NCI-H2227 (cell line): ENCODE measurements around the gene GARNL3.
A peak's percentile ranks its signal among the peaks of the same experiment; 100 is the strongest.

Source experiments
- DNase-seq: peaks from one replicate; lab custom pipeline; 2025; ENCODE audit not compliant: unreplicated experiment; lab: John Stamatoyannopoulos, UW

The GARNL3 gene

GRCh38 chr9:127399736-127400269, 135.2 kb downstream of the GARNL3 start:
- no peak for DNase-seq

GRCh38 chr9:127402401-127403090, 138.0 kb downstream of the GARNL3 start:
- DNase-seq: no peak

GRCh38 chr9:127403507-127404192, 139.1 kb downstream of the GARNL3 start:
- DNase-seq: no peak

DNA sequence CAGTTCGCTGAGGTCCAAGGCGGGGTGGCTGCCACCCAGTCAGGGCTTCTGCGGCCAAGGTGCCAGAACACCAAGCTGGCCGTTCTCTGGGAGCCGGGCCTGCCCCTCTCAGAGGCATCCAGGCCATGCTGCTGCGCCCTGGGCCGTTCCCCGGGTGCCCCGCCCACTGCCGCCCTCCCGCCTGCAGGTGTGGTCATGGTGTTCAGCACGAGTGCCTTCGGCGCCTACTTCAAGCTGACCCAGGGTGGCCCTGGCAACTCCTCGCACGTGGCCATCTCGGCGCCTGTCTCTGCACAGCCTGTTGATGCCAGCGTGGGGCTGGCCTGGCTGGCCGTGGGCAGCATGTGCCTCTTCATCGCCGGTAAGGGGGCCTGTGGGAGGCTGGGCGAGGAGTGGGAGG, 140.1 kb downstream of the GARNL3 start:
- DNase-seq: no peak

DNA sequence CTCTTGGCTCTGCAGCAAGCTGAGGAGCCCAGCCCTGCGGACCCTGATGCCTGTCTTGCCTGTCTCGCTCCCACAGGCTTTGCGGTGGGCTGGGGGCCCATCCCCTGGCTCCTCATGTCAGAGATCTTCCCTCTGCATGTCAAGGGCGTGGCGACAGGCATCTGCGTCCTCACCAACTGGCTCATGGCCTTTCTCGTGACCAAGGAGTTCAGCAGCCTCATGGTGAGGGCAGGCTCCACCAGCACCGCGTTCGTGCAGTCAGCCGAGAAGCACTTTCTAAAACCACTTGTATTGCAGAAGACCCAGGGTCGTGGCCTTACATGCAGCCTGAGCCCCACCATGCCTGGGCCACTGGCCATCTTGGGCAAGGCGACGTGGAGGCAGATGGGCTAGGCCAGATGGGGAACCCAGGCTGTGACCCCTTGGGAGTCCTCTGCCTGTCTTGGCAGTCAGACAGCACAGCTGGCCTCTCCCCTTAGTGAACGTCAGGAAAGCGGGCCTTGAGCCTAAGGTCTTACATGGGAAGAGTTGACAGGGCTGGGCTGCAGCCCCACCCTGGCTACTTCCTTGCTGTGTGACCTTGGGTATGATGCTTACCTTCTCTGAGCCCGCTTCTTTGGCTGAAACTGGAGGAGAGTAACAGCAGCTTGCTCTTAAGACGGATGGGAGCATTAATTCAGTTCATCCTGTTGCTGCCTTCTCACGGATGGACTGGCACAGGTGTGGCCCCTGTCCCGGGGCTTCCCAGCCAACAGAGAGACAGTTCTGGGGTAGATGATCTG, 141.0 kb downstream of the GARNL3 start:
- DNase-seq: no peak

DNA sequence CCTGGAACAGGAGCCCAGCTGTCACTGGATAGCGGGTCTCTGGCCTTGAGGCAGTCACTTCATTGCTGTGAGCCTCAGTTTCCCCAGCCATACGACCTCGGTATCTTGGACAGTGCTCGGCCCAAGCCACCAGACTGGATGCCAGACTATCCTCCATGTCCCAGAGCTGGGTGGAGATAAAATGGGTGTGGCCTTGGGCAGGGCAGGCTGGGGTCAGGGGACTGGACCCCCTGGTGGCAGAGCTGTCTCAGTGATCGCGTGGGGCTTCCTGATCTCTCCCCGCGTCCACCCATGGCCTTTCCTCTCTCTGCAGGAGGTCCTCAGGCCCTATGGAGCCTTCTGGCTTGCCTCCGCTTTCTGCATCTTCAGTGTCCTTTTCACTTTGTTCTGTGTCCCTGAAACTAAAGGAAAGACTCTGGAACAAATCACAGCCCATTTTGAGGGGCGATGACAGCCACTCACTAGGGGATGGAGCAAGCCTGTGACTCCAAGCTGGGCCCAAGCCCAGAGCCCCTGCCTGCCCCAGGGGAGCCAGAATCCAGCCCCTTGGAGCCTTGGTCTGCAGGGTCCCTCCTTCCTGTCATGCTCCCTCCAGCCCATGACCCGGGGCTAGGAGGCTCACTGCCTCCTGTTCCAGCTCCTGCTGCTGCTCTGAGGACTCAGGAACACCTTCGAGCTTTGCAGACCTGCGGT, 142.4 kb downstream of the GARNL3 start:
- no peak for DNase-seq

- no peak for DNase-seq
Observed at GRCh38 chr9:127407492-127407843, 142.9 kb downstream of the GARNL3 start.

DNA sequence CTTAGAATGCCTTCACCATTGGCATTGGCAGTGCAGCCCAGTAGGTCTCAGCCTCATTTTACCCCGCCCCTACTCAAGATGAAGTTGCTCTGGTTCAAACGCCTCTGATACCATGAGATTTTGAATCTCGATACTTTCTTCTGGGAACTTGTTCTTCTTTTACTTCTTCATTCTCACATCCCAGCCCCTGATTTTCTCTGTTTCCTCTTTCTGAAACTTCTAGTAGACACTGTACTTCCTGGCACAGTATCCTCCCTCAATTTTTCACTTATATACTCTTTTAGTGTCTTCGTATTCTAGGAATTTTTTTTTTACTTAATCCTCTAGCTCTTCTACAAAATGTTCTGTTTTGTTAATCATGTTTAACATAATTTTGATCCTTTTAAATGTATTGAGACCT, 146.5 kb downstream of the GARNL3 start:
- DNase-seq: no peak

DNA sequence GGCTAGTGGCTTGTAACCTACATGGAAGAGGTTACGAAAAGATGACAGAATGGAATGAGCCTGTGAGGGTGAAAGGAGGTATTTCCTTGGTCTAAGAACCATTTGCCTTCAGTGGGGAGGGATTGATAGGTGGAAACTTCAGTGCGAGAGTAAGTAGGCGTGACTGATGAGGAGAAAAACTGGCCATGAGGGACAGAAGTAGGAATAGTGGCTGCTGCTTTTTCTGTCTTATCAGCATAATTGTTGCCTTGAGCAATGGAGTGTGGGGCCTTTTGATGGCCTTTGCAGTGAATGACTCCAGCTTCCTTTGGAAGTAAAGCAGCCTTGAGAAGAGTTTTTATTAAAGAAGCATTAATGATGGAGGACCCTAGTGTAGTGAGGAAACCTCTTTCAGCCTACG, 150.6 kb downstream of the GARNL3 start:
- DNase-seq: no peak

- no peak for DNase-seq
Observed at GRCh38 chr9:127415657-127416056, 151.1 kb downstream of the GARNL3 start.

DNA sequence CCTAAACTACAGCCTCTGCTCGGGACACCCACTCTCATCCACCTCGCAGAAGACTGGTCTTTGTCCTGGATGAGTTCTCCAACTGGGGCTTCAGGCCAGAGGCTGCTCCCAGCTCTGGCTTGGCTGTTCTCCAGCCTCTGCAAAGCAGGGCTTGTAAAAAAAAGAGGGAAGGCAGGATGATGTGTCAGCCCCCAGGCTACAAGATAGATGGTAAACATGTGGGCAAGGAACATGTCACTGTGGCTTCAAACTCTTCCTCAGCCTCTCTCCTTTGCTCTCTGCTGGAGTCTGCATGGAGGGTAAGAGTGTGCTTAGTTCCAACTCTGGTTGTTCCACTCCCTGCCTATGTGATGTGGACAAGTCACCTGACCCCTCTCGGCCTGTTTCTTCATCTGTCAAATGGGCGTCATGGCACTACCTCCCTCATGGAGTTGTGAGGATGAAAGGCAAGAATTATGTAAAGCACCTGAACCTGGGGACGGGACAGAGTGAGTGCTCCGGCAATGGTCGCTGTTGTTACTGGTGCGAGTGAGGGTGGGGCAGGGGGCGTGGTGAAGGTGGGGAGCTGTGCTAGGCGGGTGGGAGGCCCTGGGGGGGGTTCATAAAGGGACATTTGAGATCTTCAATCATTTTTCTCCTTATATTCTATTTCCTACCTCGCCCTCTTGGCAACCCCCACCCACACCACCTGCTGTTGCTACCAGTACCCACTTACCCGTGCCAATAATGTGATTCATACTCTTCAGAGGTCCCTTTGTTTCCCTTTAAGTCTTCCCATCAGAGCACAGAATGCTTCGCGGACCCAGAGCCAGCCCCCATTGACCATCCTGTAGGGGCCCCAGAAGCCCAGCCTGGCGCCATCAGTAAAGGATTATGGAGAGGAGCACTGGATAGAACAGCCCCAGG, 152.8 kb downstream of the GARNL3 start:
- DNase-seq: no peak

DNA sequence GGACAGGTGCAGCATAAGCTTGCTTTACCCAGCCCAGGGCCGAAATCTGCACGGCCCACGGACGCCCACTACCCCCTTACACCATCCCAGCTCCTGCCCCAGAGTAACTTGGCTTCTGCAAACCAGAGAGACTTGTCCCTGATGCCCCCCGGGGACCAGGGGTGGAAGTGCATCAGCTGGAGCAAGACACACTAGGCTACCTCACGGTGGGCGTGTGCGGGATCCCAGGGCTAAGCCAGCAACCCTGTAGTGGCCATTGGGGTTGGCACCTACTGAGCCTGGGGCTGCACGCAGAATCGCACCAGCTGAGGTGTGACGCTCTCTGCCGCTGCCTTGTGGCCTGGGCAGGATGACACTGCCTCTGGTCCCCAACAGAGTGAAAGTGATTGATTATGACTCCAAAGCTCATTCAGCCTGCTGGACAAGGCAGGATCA, 153.5 kb downstream of the GARNL3 start:
- no peak for DNase-seq

GRCh38 chr9:127419348-127419747, 154.8 kb downstream of the GARNL3 start:
- no peak for DNase-seq

- no peak for DNase-seq
Observed at GRCh38 chr9:127421057-127421456, 156.5 kb downstream of the GARNL3 start.

DNA sequence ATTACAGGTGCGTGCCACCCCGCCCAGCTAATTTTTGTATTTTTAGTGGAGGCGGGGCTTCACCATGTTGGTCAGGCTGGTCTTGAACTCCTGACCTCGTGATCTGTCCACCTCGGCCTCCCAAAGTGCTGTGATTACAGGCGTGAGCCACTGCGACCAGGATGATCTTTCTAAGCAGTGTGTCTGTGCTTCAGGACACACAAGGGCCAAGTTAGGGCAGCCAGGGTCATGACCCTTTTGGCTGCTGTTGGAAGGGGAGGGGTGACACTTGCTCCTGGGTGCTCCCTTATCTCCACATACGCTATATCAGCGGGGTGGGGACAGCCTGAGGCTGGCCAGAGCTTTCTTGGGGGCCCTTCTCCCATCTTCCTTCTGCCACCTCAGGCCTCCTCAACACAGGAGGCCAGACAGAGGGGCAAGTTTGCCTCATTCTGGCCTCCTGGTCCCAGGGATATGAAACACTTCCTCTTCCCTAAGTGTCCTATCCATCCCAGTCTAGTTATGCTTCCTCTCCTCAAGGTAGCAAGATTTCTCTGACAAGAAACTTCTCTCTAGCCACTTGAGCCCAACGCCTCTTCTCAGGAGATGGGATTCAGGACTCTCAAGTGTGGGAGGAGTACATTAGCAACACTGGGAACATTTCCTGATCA, 157.7 kb downstream of the GARNL3 start:
- DNase-seq: no peak

DNA sequence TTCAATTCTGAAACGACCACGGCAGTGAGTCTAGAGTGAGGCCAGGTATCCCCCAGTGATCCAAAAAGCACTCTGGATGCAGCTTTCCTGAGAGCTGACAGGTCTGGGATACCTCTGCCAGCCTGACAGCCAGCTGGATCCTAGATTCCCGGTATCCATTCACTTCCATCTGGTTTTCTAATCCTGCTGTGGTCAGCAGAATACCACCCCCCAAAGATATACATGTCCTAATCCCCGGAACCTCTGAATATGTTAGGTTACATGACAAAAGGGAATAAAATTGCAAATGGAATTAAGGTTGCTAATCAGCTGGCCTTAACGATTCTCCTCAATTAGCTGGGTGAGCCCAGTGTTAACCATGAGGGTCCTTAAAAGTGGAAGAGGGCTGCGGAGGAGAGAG, 158.2 kb downstream of the GARNL3 start:
- DNase-seq: no peak

- no peak for DNase-seq
Observed at GRCh38 chr9:127423476-127423933, 158.9 kb downstream of the GARNL3 start.

GRCh38 chr9:127423934-127424675, 159.5 kb downstream of the GARNL3 start, which contains the start of gene ZNF79:
Gene ZNF79 (plus strand): TSS chr9:127424382. CDS start chr9:127424788, 406 bp downstream.
- peak; percentile 88 for DNase-seq

DNA sequence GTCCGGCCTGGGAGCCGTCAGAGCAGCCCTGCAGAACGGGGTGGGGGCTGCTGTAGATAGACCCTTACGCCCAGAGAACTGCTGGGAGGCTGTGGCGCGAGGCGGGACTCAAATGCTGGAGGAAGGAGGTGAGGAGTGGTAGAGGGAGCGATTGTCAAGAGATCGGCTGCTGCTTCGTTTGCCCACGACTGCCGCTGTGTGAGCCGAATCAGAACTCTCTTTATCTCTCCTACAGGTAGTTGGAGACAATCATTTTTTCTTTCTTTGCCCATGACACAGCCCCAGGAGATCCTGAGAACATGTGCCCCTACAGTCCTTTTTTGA, 160.1 kb downstream of the GARNL3 start:
- DNase-seq: no peak
